Stomach (tissue), 4 donors: ENCODE measurements around the gene SLC38A3.

Experiments
- CTCF ChIP-seq, 7 experiments: fragments of 450-650 bp in 4 of 7; fragments of 200-600 bp in 3 of 7; sonication (generic) in 3 of 7; IDR thresholded peaks; one replicate each; pipeline ENCODE4 v1.5.1; 2016 to 2019; ENCODE audit warnings: antibody characterized with exemption in 7 of 7, control low read depth in 2 of 7, mild to moderate bottlenecking in 1 of 7
- EP300 ChIP-seq: sonication (generic); formaldehyde crosslinking; IDR thresholded peaks from one replicate; pipeline ENCODE4 v1.6.1; 2017; ENCODE audit warnings: antibody characterized with exemption
- POLR2AphosphoS5 ChIP-seq, 3 donors: sonication (generic); formaldehyde crosslinking; IDR thresholded peaks; one replicate each; pipeline ENCODE4 v1.6.1; 2016; ENCODE audit warnings: antibody characterized with exemption in 3 of 3

- TF ChIP-seq EP300, result no peak
- no peak for TF ChIP-seq CTCF (IDR thresholded peaks at IDR 0.05)
- no peak for TF ChIP-seq POLR2AphosphoS5 (IDR thresholded peaks at IDR 0.05)
Measured at GRCh38 chr3:50177346-50177745, 27.7 kb upstream of the SLC38A3 start.
